IPS DF 4.7 (cell line): Measurements from ENCODE around the gene STK25.
"Not testable (repeated sequence)": the region's sequence is repeated elsewhere in the genome, so short reads cannot be mapped to it uniquely, and the experiment has no call there.

ENCODE experiments used
- DNase-seq: peaks from one replicate; pipeline ENCODE4 v3.0.0-alpha.2; 2013; ENCODE audit warnings: low spot score; ENCODE audit errors: extremely low read depth

STK25 gene

GRCh38 chr2:241467777-241468475 lies 40.5 kb downstream of the STK25 start:
- DNase-seq: no peak

- no peak for DNase-seq
Measured at GRCh38 chr2:241466230-241466629, 42.2 kb downstream of the STK25 start.

- DNase-seq: no peak
Measured at GRCh38 chr2:241465543-241465942, 42.8 kb downstream of the STK25 start.

GRCh38 chr2:241463276-241464135 lies 44.9 kb downstream of the STK25 start:
- no peak for DNase-seq

GRCh38 chr2:241461693-241462677 lies 46.4 kb downstream of the STK25 start:
- no peak for DNase-seq

GRCh38 chr2:241460631-241461030 lies 47.8 kb downstream of the STK25 start:
- no peak for DNase-seq

GRCh38 chr2:241459520-241459919 lies 48.9 kb downstream of the STK25 start:
- DNase-seq: no peak

- no peak for DNase-seq
Measured at GRCh38 chr2:241458687-241459086, 49.7 kb downstream of the STK25 start.

GRCh38 chr2:241456546-241456945 lies 51.8 kb downstream of the STK25 start:
- peak; percentile 7 for DNase-seq

GRCh38 chr2:241454837-241455485 lies 53.4 kb downstream of the STK25 start:
- no peak for DNase-seq

- not testable (repeated sequence) for DNase-seq
Measured at GRCh38 chr2:241453919-241454318, 54.5 kb downstream of the STK25 start.

GRCh38 chr2:241451840-241452506 lies 56.4 kb downstream of the STK25 start:
- DNase-seq: no peak

- not testable (repeated sequence) for DNase-seq
Measured at GRCh38 chr2:241450092-241450491, 58.3 kb downstream of the STK25 start.

GRCh38 chr2:241445426-241445825 lies 63.0 kb downstream of the STK25 start:
- DNase-seq: no peak

GRCh38 chr2:241443486-241444223 lies 64.7 kb downstream of the STK25 start:
- DNase-seq: no peak
